HAP-1 (cell line): ENCODE data around the gene ATP2A2.

Experiments
- DNase-seq, 2 experiments: peaks; one replicate each; pipeline ENCODE4 v3.0.0-alpha.2; 2016 to 2020; ENCODE audit warnings: low spot score in 2 of 2
- H3K27me3 ChIP-seq: fragments of 250-450 bp; sonication (Bioruptor Pico); 2 replicates; pipeline ENCODE4 v1.5.1; 2020; ENCODE audit warnings: low read depth, mild to moderate bottlenecking, moderate library complexity
- H3K36me3 ChIP-seq: fragments of 250-450 bp; sonication (Bioruptor Pico); replicated peaks from 2 replicates; pipeline ENCODE4 v1.5.1; 2020; ENCODE audit warnings: mild to moderate bottlenecking
- H3K4me1 ChIP-seq: fragments of 250-450 bp; sonication (Bioruptor Pico); 2 replicates; pipeline ENCODE4 v1.5.1; 2020; ENCODE audit warnings: mild to moderate bottlenecking
- H3K4me3 ChIP-seq: fragments of 250-450 bp; sonication (Bioruptor Pico); 2 replicates; pipeline ENCODE4 v1.5.1; 2020; ENCODE audit warnings: mild to moderate bottlenecking, moderate library complexity
- H3K9me3 ChIP-seq: fragments of 250-450 bp; sonication (Bioruptor Pico); 2 replicates; pipeline ENCODE4 v1.5.1; 2020; ENCODE audit warnings: mild to moderate bottlenecking, moderate library complexity
- in situ Hi-C: fragments of 300-500 bp; cut with MboI; formaldehyde crosslinking; loops from 3 replicates; pipeline ENCODE4 v1.14.3; 2020; ENCODE audit warnings: low sequenced_read_pairs, inconsistent platforms, mixed read lengths

The ATP2A2 gene

GRCh38 chr12:110287986-110288385 is 6.9 kb downstream of the ATP2A2 start:
- DNase-seq = no peak
- peaks cover 75% of the 10 kb centered on the region for H3K36me3 ChIP-seq
- no peaks in the 10 kb centered on the region for H3K9me3 ChIP-seq
- no peaks in the 10 kb centered on the region for H3K27me3 ChIP-seq
- H3K4me1 ChIP-seq = peaks cover 24% of the 10 kb centered on the region
- H3K4me3 ChIP-seq = no peak overlapping the region
- in situ Hi-C loops = loop anchor here (25.0 kb wide), 1 partner anchor 176 kb away; the partner anchor contains the start of gene IFT81

- Histone ChIP-seq H3K9me3 (no peaks in the 10 kb centered on the region), H3K27me3 (no peaks in the 10 kb centered on the region), H3K36me3 (peaks cover 68% of the 10 kb centered on the region), H3K4me1 (peaks cover 13% of the 10 kb centered on the region), H3K4me3 (no peak overlapping the region)
- DNase-seq = no peak
- in situ Hi-C loops = loop anchor here (25.0 kb wide), 1 partner anchor 177 kb away; the partner anchor contains the start of gene IFT81
Observed at GRCh38 chr12:110289044-110289710, 8.1 kb downstream of the ATP2A2 start.

- in situ Hi-C loops = loop anchor here (25.0 kb wide), 1 partner anchor 177 kb away; the partner anchor contains the start of gene IFT81
- peaks cover 68% of the 10 kb centered on the region for H3K36me3 ChIP-seq
- H3K27me3 ChIP-seq = no peaks in the 10 kb centered on the region
- no peak for DNase-seq
- no peaks in the 10 kb centered on the region for H3K9me3 ChIP-seq
- H3K4me1 ChIP-seq = peaks cover 8% of the 10 kb centered on the region
- H3K4me3 ChIP-seq = no peak overlapping the region
Observed at GRCh38 chr12:110289711-110290078, 8.6 kb downstream of the ATP2A2 start.

- H3K36me3 ChIP-seq = peaks cover 80% of the 10 kb centered on the region
- H3K4me3 ChIP-seq = no peak overlapping the region
- no peaks in the 10 kb centered on the region for H3K9me3 ChIP-seq
- no peaks in the 10 kb centered on the region for H3K27me3 ChIP-seq
- H3K4me1 ChIP-seq = peaks cover 10% of the 10 kb centered on the region
- in situ Hi-C loops = no loop called here
- DNase-seq = no peak
Observed at GRCh38 chr12:110301065-110301806, 20.2 kb downstream of the ATP2A2 start.

- Histone ChIP-seq H3K36me3 (peaks cover 64% of the 10 kb centered on the region), H3K4me1 (peaks cover 2% of the 10 kb centered on the region; the same call in 1 of the 2 replicates), H3K27me3 (no peaks in the 10 kb centered on the region), H3K9me3 (no peaks in the 10 kb centered on the region), H3K4me3 (no peak overlapping the region)
- in situ Hi-C loops = no loop called here
- no peak for DNase-seq
Observed at GRCh38 chr12:110304061-110304551, 23.1 kb downstream of the ATP2A2 start.

GRCh38 chr12:110307372-110307771 is 26.3 kb downstream of the ATP2A2 start:
- H3K36me3 ChIP-seq = peaks cover 49% of the 10 kb centered on the region
- no peaks in the 10 kb centered on the region for H3K9me3 ChIP-seq
- no peaks in the 10 kb centered on the region for H3K27me3 ChIP-seq
- DNase-seq = no peak
- in situ Hi-C loops = no loop called here
- H3K4me1 ChIP-seq = peaks cover 2% of the 10 kb centered on the region; the same call in 1 of the 2 replicates
- no peak overlapping the region for H3K4me3 ChIP-seq

- no peaks in the 10 kb centered on the region for H3K9me3 ChIP-seq
- no peak overlapping the region for H3K4me3 ChIP-seq
- H3K36me3 ChIP-seq = peaks cover 22% of the 10 kb centered on the region
- in situ Hi-C loops = no loop called here
- no peaks in the 10 kb centered on the region for H3K4me1 ChIP-seq
- DNase-seq = no peak
- H3K27me3 ChIP-seq = no peaks in the 10 kb centered on the region
Observed at GRCh38 chr12:110310763-110311162, 29.7 kb downstream of the ATP2A2 start.

GRCh38 chr12:110311903-110312302 is 30.9 kb downstream of the ATP2A2 start:
- in situ Hi-C loops = no loop called here
- peaks cover 15% of the 10 kb centered on the region for H3K36me3 ChIP-seq

GRCh38 chr12:110312581-110313360 is 31.7 kb downstream of the ATP2A2 start:
- Histone ChIP-seq H3K4me3 (no peak overlapping the region), H3K4me1 (peaks cover 2% of the 10 kb centered on the region; the same call in 1 of the 2 replicates), H3K9me3 (no peaks in the 10 kb centered on the region), H3K27me3 (no peaks in the 10 kb centered on the region), H3K36me3 (peaks cover 19% of the 10 kb centered on the region)
- in situ Hi-C loops = no loop called here
- DNase-seq = no peak

More at GRCh38 chr12:110311903-110312302, 30.9 kb downstream of the ATP2A2 start:
- no peak for DNase-seq
- Histone ChIP-seq H3K4me1 (no peaks in the 10 kb centered on the region), H3K4me3 (no peak overlapping the region), H3K9me3 (no peaks in the 10 kb centered on the region), H3K27me3 (no peaks in the 10 kb centered on the region)

- H3K4me1 ChIP-seq = peaks cover 2% of the 10 kb centered on the region; the same call in 1 of the 2 replicates
- H3K27me3 ChIP-seq = no peaks in the 10 kb centered on the region
- H3K4me3 ChIP-seq = no peak overlapping the region
- H3K9me3 ChIP-seq = no peaks in the 10 kb centered on the region
- H3K36me3 ChIP-seq = peaks cover 28% of the 10 kb centered on the region
- DNase-seq = no peak
- in situ Hi-C loops = no loop called here
Observed at GRCh38 chr12:110314308-110314707, 33.3 kb downstream of the ATP2A2 start.

- H3K9me3 ChIP-seq = no peaks in the 10 kb centered on the region
- no peak overlapping the region for H3K4me3 ChIP-seq
- no peak for DNase-seq
- H3K27me3 ChIP-seq = no peaks in the 10 kb centered on the region
- H3K36me3 ChIP-seq = peaks cover 39% of the 10 kb centered on the region
- in situ Hi-C loops = no loop called here
- H3K4me1 ChIP-seq = peaks cover 2% of the 10 kb centered on the region; the same call in 1 of the 2 replicates
Observed at GRCh38 chr12:110316861-110317260, 35.8 kb downstream of the ATP2A2 start.

- Histone ChIP-seq H3K36me3 (peaks cover 44% of the 10 kb centered on the region), H3K27me3 (no peaks in the 10 kb centered on the region), H3K9me3 (no peaks in the 10 kb centered on the region), H3K4me1 (peaks cover 2% of the 10 kb centered on the region; the same call in 1 of the 2 replicates), H3K4me3 (no peak overlapping the region)
- DNase-seq = no peak
- in situ Hi-C loops = no loop called here
Observed at GRCh38 chr12:110317911-110318310, 36.9 kb downstream of the ATP2A2 start.

GRCh38 chr12:110320550-110320949 is 39.5 kb downstream of the ATP2A2 start:
- H3K4me3 ChIP-seq = no peak overlapping the region
- in situ Hi-C loops = no loop called here
- H3K36me3 ChIP-seq = peaks cover 60% of the 10 kb centered on the region
- peaks cover 2% of the 10 kb centered on the region; the same call in 1 of the 2 replicates for H3K4me1 ChIP-seq
- H3K9me3 ChIP-seq = no peaks in the 10 kb centered on the region
- no peaks in the 10 kb centered on the region for H3K27me3 ChIP-seq
- no peak for DNase-seq
